ENCODE data around the gene CXCR4.
A peak's percentile ranks its signal among the peaks of the same experiment; 100 is the strongest.
"Not testable (repeated sequence)": the region's sequence is repeated elsewhere in the genome, so short reads cannot be mapped to it uniquely, and the experiment has no call there.

The CXCR4 gene

GRCh38 chr2:136093583-136093982 lies 24.4 kb downstream of the CXCR4 start:
- TF ChIP-seq CTCF (IDR thresholded peaks at IDR 0.05; ENCODE audit: poor library complexity, severe bottlenecking) = no peak
- ATAC-seq (ENCODE audit: low read depth) (no peak), DNase-seq (ENCODE audit: low spot score) (no peak)
- Histone ChIP-seq H3K27ac (ENCODE audit: poor library complexity, severe bottlenecking) (no peak overlapping the region), H3K27me3 (ENCODE audit: insufficient read depth, poor library complexity, severe bottlenecking) (peaks cover 12% of the 10 kb centered on the region), H3K4me3 (ENCODE audit: severe bottlenecking) (no peak overlapping the region), H3K36me3 (ENCODE audit: low read depth) (no peaks in the 10 kb centered on the region), H3K9me3 (ENCODE audit: severe bottlenecking) (no peaks in the 10 kb centered on the region), H3K4me1 (ENCODE audit: insufficient read depth, poor library complexity, severe bottlenecking) (no peaks in the 10 kb centered on the region)

- Histone ChIP-seq H3K36me3 (ENCODE audit: low read depth) (no peaks in the 10 kb centered on the region), H3K27ac (ENCODE audit: poor library complexity, severe bottlenecking) (no peak overlapping the region), H3K4me1 (ENCODE audit: insufficient read depth, poor library complexity, severe bottlenecking) (no peaks in the 10 kb centered on the region), H3K9me3 (ENCODE audit: severe bottlenecking) (no peaks in the 10 kb centered on the region), H3K4me3 (ENCODE audit: severe bottlenecking) (no peak overlapping the region), H3K27me3 (ENCODE audit: insufficient read depth, poor library complexity, severe bottlenecking) (peaks cover 12% of the 10 kb centered on the region)
- DNase-seq (ENCODE audit: low spot score) (no peak), ATAC-seq (ENCODE audit: low read depth) (no peak)
- TF ChIP-seq CTCF (IDR thresholded peaks at IDR 0.05; ENCODE audit: poor library complexity, severe bottlenecking) = no peak
Observed at GRCh38 chr2:136091899-136092298, 26.1 kb downstream of the CXCR4 start.

GRCh38 chr2:136087901-136088460 lies 30.0 kb downstream of the CXCR4 start:
- ATAC-seq (ENCODE audit: low read depth) = not testable (repeated sequence)

GRCh38 chr2:136086253-136087016 lies 31.5 kb downstream of the CXCR4 start:
- Histone ChIP-seq H3K9me3 (ENCODE audit: severe bottlenecking) (no peaks in the 10 kb centered on the region), H3K27me3 (ENCODE audit: insufficient read depth, poor library complexity, severe bottlenecking) (no peaks in the 10 kb centered on the region), H3K4me1 (ENCODE audit: insufficient read depth, poor library complexity, severe bottlenecking) (no peaks in the 10 kb centered on the region), H3K36me3 (ENCODE audit: low read depth) (no peaks in the 10 kb centered on the region), H3K4me3 (ENCODE audit: severe bottlenecking) (no peak overlapping the region), H3K27ac (ENCODE audit: poor library complexity, severe bottlenecking) (no peak overlapping the region)
- TF ChIP-seq CTCF (IDR thresholded peaks at IDR 0.05; ENCODE audit: poor library complexity, severe bottlenecking) = no peak
- DNase-seq (ENCODE audit: low spot score) = no peak
- no peak for ATAC-seq (ENCODE audit: low read depth)

More at GRCh38 chr2:136087901-136088460, 30.0 kb downstream of the CXCR4 start:
- not testable (repeated sequence) for H3K9me3 ChIP-seq (ENCODE audit: severe bottlenecking); H3K4me1 ChIP-seq (ENCODE audit: insufficient read depth, poor library complexity, severe bottlenecking); H3K4me3 ChIP-seq (ENCODE audit: severe bottlenecking); H3K27ac ChIP-seq (ENCODE audit: poor library complexity, severe bottlenecking); H3K27me3 ChIP-seq (ENCODE audit: insufficient read depth, poor library complexity, severe bottlenecking); DNase-seq (ENCODE audit: low spot score); H3K36me3 ChIP-seq (ENCODE audit: low read depth)

- no peaks in the 10 kb centered on the region for H3K36me3 ChIP-seq (ENCODE audit: low read depth)
- H3K4me1 ChIP-seq (ENCODE audit: insufficient read depth, poor library complexity, severe bottlenecking) = no peaks in the 10 kb centered on the region
- DNase-seq (ENCODE audit: low spot score) (no peak), ATAC-seq (ENCODE audit: low read depth) (0 out of 3 replicates have a peak, but pooled peaks have one; percentile 29)
- no peak for TF ChIP-seq CTCF (IDR thresholded peaks at IDR 0.05; ENCODE audit: poor library complexity, severe bottlenecking)
- H3K27ac ChIP-seq (ENCODE audit: poor library complexity, severe bottlenecking) = no peak overlapping the region
- no peak overlapping the region for H3K4me3 ChIP-seq (ENCODE audit: severe bottlenecking)
- H3K9me3 ChIP-seq (ENCODE audit: severe bottlenecking) = no peaks in the 10 kb centered on the region
- no peaks in the 10 kb centered on the region for H3K27me3 ChIP-seq (ENCODE audit: insufficient read depth, poor library complexity, severe bottlenecking)
Observed at GRCh38 chr2:136085453-136086209, 32.3 kb downstream of the CXCR4 start.
